ENCODE measurements around the gene SDK1. TPM values are rescaled to one million over a fixed set of nuclear protein-coding genes. Genes with fewer than 3 reads are reported as not detected.

SDK1 gene
- total and polyA plus RNA-seq, 2 experiments from 2014 or later, result 2.1 to 10.0 TPM

DNA sequence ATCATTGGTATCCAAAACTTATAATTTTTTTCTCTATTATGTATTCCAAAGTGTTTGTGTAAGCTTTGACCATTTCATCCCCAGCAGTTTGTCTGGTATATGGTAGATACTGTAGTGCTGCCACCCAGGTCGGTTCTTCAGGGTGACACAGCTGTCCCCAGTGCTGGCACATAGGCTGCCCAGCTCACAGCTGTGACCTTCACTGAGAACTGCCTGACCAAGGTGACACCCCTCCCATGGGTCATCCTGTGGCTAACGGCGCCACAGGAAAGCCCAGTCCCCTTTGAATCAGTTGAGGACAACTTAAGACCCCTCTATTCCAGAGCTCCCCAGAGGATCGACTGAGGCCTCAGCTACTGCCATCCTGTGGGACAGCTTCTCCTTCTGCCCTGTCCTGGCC lies 736.8 kb downstream of the SDK1 start:
- Mint-ChIP-seq H3K36me3 (ENCODE audit: low read depth) (no peaks in the 10 kb centered on the region), H3K27ac (no peak overlapping the region), H3K4me3 (no peak overlapping the region), H3K9me3 (no peaks in the 10 kb centered on the region), H3K27me3 (ENCODE audit: insufficient read depth, low read depth, poor library complexity) (no peaks in the 10 kb centered on the region), H3K4me1 (peaks cover 46% of the 10 kb centered on the region)
- TF ChIP-seq, protein P1, sequence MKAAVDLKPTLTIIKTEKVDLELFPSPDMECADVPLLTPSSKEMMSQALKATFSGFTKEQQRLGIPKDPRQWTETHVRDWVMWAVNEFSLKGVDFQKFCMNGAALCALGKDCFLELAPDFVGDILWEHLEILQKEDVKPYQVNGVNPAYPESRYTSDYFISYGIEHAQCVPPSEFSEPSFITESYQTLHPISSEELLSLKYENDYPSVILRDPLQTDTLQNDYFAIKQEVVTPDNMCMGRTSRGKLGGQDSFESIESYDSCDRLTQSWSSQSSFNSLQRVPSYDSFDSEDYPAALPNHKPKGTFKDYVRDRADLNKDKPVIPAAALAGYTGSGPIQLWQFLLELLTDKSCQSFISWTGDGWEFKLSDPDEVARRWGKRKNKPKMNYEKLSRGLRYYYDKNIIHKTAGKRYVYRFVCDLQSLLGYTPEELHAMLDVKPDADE (IDR thresholded peaks at IDR 0.05), result no peak
- TF ChIP-seq POLR2AphosphoS5 (IDR thresholded peaks at IDR 0.05; ENCODE audit: low read depth) (no peak), EZH2phosphoT487 (IDR thresholded peaks at IDR 0.05; ENCODE audit: unreplicated experiment) (no peak), REST (IDR thresholded peaks at IDR 0.05; ENCODE audit: unreplicated experiment) (no peak), STAT1 (IDR thresholded peaks at IDR 0.05; ENCODE audit: unreplicated experiment) (no peak), EZH2 (IDR thresholded peaks at IDR 0.05; ENCODE audit: low read depth, unreplicated experiment) (no peak), ZNF114 (CRISPR knock-in tag; IDR thresholded peaks at IDR 0.05) (no peak), CTCF (conservative IDR thresholded peaks at IDR 0.05; ENCODE audit: low read depth in 2 of 2) (no peak), CREB1 (CRISPR knock-in tag; IDR thresholded peaks at IDR 0.05; ENCODE audit: low read depth) (no peak), ZNF331 (CRISPR knock-in tag; IDR thresholded peaks at IDR 0.05; ENCODE audit: low read depth) (no peak), NANOG (IDR thresholded peaks at IDR 0.05; ENCODE audit: borderline replicate concordance) (no peak), JUNB (IDR thresholded peaks at IDR 0.05; ENCODE audit: unreplicated experiment) (no peak)
- TF ChIP-seq, protein P2, sequence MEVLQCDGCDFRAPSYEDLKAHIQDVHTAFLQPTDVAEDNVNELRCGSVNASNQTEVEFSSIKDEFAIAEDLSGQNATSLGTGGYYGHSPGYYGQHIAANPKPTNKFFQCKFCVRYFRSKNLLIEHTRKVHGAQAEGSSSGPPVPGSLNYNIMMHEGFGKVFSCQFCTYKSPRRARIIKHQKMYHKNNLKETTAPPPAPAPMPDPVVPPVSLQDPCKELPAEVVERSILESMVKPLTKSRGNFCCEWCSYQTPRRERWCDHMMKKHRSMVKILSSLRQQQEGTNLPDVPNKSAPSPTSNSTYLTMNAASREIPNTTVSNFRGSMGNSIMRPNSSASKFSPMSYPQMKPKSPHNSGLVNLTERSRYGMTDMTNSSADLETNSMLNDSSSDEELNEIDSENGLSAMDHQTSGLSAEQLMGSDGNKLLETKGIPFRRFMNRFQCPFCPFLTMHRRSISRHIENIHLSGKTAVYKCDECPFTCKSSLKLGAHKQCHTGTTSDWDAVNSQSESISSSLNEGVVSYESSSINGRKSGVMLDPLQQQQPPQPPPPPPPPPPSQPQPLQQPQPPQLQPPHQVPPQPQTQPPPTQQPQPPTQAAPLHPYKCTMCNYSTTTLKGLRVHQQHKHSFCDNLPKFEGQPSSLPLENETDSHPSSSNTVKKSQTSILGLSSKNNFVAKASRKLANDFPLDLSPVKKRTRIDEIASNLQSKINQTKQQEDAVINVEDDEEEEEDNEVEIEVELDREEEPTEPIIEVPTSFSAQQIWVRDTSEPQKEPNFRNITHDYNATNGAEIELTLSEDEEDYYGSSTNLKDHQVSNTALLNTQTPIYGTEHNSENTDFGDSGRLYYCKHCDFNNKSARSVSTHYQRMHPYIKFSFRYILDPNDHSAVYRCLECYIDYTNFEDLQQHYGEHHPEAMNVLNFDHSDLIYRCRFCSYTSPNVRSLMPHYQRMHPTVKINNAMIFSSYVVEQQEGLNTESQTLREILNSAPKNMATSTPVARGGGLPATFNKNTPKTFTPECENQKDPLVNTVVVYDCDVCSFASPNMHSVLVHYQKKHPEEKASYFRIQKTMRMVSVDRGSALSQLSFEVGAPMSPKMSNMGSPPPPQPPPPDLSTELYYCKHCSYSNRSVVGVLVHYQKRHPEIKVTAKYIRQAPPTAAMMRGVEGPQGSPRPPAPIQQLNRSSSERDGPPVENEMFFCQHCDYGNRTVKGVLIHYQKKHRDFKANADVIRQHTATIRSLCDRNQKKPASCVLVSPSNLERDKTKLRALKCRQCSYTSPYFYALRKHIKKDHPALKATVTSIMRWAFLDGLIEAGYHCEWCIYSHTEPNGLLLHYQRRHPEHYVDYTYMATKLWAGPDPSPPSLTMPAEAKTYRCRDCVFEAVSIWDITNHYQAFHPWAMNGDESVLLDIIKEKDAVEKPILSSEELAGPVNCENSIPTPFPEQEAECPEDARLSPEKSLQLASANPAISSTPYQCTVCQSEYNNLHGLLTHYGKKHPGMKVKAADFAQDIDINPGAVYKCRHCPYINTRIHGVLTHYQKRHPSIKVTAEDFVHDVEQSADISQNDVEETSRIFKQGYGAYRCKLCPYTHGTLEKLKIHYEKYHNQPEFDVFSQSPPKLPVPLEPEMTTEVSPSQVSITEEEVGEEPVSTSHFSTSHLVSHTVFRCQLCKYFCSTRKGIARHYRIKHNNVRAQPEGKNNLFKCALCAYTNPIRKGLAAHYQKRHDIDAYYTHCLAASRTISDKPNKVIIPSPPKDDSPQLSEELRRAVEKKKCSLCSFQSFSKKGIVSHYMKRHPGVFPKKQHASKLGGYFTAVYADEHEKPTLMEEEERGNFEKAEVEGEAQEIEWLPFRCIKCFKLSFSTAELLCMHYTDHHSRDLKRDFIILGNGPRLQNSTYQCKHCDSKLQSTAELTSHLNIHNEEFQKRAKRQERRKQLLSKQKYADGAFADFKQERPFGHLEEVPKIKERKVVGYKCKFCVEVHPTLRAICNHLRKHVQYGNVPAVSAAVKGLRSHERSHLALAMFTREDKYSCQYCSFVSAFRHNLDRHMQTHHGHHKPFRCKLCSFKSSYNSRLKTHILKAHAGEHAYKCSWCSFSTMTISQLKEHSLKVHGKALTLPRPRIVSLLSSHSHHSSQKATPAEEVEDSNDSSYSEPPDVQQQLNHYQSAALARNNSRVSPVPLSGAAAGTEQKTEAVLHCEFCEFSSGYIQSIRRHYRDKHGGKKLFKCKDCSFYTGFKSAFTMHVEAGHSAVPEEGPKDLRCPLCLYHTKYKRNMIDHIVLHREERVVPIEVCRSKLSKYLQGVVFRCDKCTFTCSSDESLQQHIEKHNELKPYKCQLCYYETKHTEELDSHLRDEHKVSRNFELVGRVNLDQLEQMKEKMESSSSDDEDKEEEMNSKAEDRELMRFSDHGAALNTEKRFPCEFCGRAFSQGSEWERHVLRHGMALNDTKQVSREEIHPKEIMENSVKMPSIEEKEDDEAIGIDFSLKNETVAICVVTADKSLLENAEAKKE (CRISPR knock-in tag; IDR thresholded peaks at IDR 0.05), result no peak
- Histone ChIP-seq H4K20me1 (replicated peaks; ENCODE audit: insufficient read depth) (no peaks in the 10 kb centered on the region), H3K4me1 (ENCODE audit: insufficient read depth) (peaks cover 34% of the 10 kb centered on the region), H3F3A (replicated peaks; ENCODE audit: low read depth) (no peaks in the 10 kb centered on the region), H3K36me3 (ENCODE audit: insufficient read depth) (no peaks in the 10 kb centered on the region), H3K27ac (ENCODE audit: low read depth) (no peak overlapping the region), H2AFZ (no peak overlapping the region), H3K9me2 (ENCODE audit: insufficient read depth) (no peaks in the 10 kb centered on the region), H3K4me2 (no peak overlapping the region), H3K4me3 (no peak overlapping the region), H3K27me3 (ENCODE audit: insufficient read depth) (no peaks in the 10 kb centered on the region), H3K79me2 (replicated peaks; ENCODE audit: insufficient read depth) (no peaks in the 10 kb centered on the region)
- DNase-seq (ENCODE audit: low spot score), result no peak
- no peak for ATAC-seq

Data from GM23338 (cell line).